NCI-H1417 treated with DMSO at 0.1 percent for 48 hours (cell line): ENCODE results near the gene PLA2G2D.

ENCODE experiments used
- DNase-seq: peaks from one replicate; lab custom pipeline; 2025; lab: John Stamatoyannopoulos, UW

Gene PLA2G2D

GRCh38 chr1:20086800-20087199 lies 32.5 kb downstream of the PLA2G2D start:
- no peak for DNase-seq

- DNase-seq = no peak
Measured at GRCh38 chr1:20083178-20083944, 36.0 kb downstream of the PLA2G2D start.

GRCh38 chr1:20082772-20083171 lies 36.6 kb downstream of the PLA2G2D start:
- DNase-seq = no peak

- DNase-seq = no peak
Measured at GRCh38 chr1:20081353-20081810, 38.0 kb downstream of the PLA2G2D start.

GRCh38 chr1:20080441-20081352 lies 38.6 kb downstream of the PLA2G2D start:
- DNase-seq = no peak

GRCh38 chr1:20079661-20080305 lies 39.6 kb downstream of the PLA2G2D start:
- no peak for DNase-seq

GRCh38 chr1:20078711-20079110 lies 40.6 kb downstream of the PLA2G2D start:
- DNase-seq = no peak

GRCh38 chr1:20078171-20078651 lies 41.1 kb downstream of the PLA2G2D start:
- DNase-seq = no peak

- no peak for DNase-seq
Measured at GRCh38 chr1:20076710-20077461, 42.5 kb downstream of the PLA2G2D start.

GRCh38 chr1:20076223-20076622 lies 43.1 kb downstream of the PLA2G2D start:
- DNase-seq = no peak

- no peak for DNase-seq
Measured at GRCh38 chr1:20075345-20075744, 44.0 kb downstream of the PLA2G2D start.

- no peak for DNase-seq
Measured at GRCh38 chr1:20074725-20075171, 44.6 kb downstream of the PLA2G2D start.

- no peak for DNase-seq
Measured at GRCh38 chr1:20074055-20074724, 45.1 kb downstream of the PLA2G2D start.

GRCh38 chr1:20073256-20073655 lies 46.1 kb downstream of the PLA2G2D start:
- no peak for DNase-seq

GRCh38 chr1:20072771-20073170 lies 46.6 kb downstream of the PLA2G2D start:
- no peak for DNase-seq

GRCh38 chr1:20071416-20071815 lies 47.9 kb downstream of the PLA2G2D start:
- DNase-seq = no peak

- DNase-seq = no peak
Measured at GRCh38 chr1:20070357-20070756, 49.0 kb downstream of the PLA2G2D start.

GRCh38 chr1:20069874-20070273 lies 49.5 kb downstream of the PLA2G2D start, which contains the start of gene PLA2G5:
PLA2G5 (plus strand) TSS chr1:20070194; CDS start chr1:20084831, 14,637 bp downstream.
- DNase-seq = no peak

- no peak for DNase-seq
Measured at GRCh38 chr1:20068722-20069121, 50.6 kb downstream of the PLA2G2D start.

- no peak for DNase-seq
Measured at GRCh38 chr1:20063861-20064292, 55.5 kb downstream of the PLA2G2D start.
